Measurements from ENCODE around the gene LYPD6B. TPM values are rescaled to one million over a fixed set of nuclear protein-coding genes. Genes with fewer than 3 reads are reported as not detected.

LYPD6B gene
- total and polyA plus RNA-seq, 10 of the 15 experiments (the other 5 are each of a cell fraction or from before 2014, with no cell fraction given): 1.0 to 6.6 (median 4.0) TPM

- TF ChIP-seq, protein P1, sequence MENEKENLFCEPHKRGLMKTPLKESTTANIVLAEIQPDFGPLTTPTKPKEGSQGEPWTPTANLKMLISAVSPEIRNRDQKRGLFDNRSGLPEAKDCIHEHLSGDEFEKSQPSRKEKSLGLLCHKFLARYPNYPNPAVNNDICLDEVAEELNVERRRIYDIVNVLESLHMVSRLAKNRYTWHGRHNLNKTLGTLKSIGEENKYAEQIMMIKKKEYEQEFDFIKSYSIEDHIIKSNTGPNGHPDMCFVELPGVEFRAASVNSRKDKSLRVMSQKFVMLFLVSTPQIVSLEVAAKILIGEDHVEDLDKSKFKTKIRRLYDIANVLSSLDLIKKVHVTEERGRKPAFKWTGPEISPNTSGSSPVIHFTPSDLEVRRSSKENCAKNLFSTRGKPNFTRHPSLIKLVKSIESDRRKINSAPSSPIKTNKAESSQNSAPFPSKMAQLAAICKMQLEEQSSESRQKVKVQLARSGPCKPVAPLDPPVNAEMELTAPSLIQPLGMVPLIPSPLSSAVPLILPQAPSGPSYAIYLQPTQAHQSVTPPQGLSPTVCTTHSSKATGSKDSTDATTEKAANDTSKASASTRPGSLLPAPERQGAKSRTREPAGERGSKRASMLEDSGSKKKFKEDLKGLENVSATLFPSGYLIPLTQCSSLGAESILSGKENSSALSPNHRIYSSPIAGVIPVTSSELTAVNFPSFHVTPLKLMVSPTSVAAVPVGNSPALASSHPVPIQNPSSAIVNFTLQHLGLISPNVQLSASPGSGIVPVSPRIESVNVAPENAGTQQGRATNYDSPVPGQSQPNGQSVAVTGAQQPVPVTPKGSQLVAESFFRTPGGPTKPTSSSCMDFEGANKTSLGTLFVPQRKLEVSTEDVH (IDR thresholded peaks at IDR 0.05; ENCODE audit: low read depth, partially characterized antibody): no peak
These were observed 166.2 kb downstream of the LYPD6B start (continued) for GRCh38 chr2:149204686-149205085.

DNA sequence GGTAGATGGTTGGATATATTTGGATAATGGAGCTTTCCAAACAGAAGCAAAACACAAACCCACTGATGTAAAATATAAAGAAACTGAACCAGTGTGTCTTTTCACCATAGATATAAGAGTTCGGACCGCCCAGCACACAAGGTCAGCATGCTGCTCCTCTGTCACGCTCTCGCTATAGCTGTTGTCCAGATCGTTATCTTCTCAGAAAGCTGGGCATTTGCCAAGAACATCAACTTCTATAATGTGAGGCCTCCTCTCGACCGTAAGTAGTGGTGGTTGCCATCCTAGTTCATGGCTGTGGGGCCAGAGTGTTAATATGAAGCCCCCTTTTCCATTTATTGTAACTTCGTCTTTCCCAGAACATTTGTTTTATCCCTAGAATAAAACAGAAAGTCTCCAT is 166.6 kb downstream of the LYPD6B start:
- BruUV-seq (replicated peaks): no TSS peak
- FAIRE-seq (no peak), ATAC-seq (no peak), DNase-seq (ENCODE audit: low read depth, low spot score) (no peak)
- Histone ChIP-seq H3K4me2 (ENCODE audit: control insufficient read depth, insufficient read depth) (no peak overlapping the region), H3K79me2 (ENCODE audit: control insufficient read depth, insufficient read depth, low read length) (no peaks in the 10 kb centered on the region), H3K9ac (ENCODE audit: control insufficient read depth, insufficient read depth, low read length) (no peak overlapping the region), H3K27ac (ENCODE audit: control insufficient read depth, insufficient read depth) (no peak overlapping the region), H3K27me3 (replicated peaks in 1 of 2; ENCODE audit: control insufficient read depth in 2 of 2, insufficient read depth in 2 of 2, low read length in 1 of 2) (no peaks in the 10 kb centered on the region), H3K4me1 (ENCODE audit: control insufficient read depth, insufficient read depth, low read length) (no peaks in the 10 kb centered on the region), H3K36me3 (ENCODE audit: control insufficient read depth in 2 of 2, insufficient read depth in 2 of 2, low read length in 1 of 2) (no peaks in the 10 kb centered on the region), H3K4me3 (no peak overlapping the region), H4K20me1 (ENCODE audit: control insufficient read depth, insufficient read depth) (no peaks in the 10 kb centered on the region; the same call in 1 of the 2 replicates), H3K9me3 (replicated peaks; ENCODE audit: control insufficient read depth, insufficient read depth, low read length) (no peaks in the 10 kb centered on the region), H2AFZ (ENCODE audit: control insufficient read depth, low read depth, low read length) (no peak overlapping the region)
- WGBS (ENCODE audit: insufficient coverage, insufficient replicate concordance, low lambda C conversion rate, missing lambda C conversion rate): 80% methylated on average over 8 of the region's 8 CpGs
- no peak for TF ChIP-seq SREBF1 (IDR thresholded peaks at IDR 0.05; ENCODE audit: low read length)
- POLR2A ChIA-PET: no interaction called here
- intact Hi-C loops (cut with micrococcal nuclease; ENCODE audit: unreplicated experiment): no loop called here
- SMC1A ChIA-PET (ENCODE audit: uncharacterized antibody, unreplicated experiment): no interaction called here
- RAD21 ChIA-PET (ENCODE audit: unreplicated experiment): no interaction called here
- CTCF ChIA-PET: no interaction called here
- in situ Hi-C loops (cut with MboI): no loop called here
